Fibroblast of lung (primary cell): ENCODE results near the gene LRRC15. TPM values are rescaled to one million over a fixed set of nuclear protein-coding genes. Genes with fewer than 3 reads are reported as not detected.

Experiments used
- DNase-seq, 2 donors: peaks; one replicate each; pipeline versions ENCODE4 v3.0.0 to v3.0.0-alpha.2; 2010; ENCODE audit warnings: low read depth in 2 of 2
- H2AFZ ChIP-seq: 2 replicates; pipeline ENCODE4 v1.5.1; 2012; ENCODE audit warnings: low read length, control low read depth, inconsistent platforms
- H3K27ac ChIP-seq: 2 replicates; pipeline ENCODE4 v1.5.1; 2011; ENCODE audit warnings: low read length, control low read depth; ENCODE audit not compliant: insufficient read depth
- H3K27me3 ChIP-seq: 2 replicates; pipeline ENCODE4 v1.5.1; 2011; ENCODE audit warnings: mild to moderate bottlenecking, low read length; ENCODE audit not compliant: control insufficient read depth, insufficient read depth
- H3K36me3 ChIP-seq: 2 replicates; pipeline ENCODE4 v1.5.1; 2011; ENCODE audit warnings: low read length; ENCODE audit not compliant: control insufficient read depth, insufficient read depth
- H3K4me1 ChIP-seq: 2 replicates; pipeline ENCODE4 v1.5.1; 2011; ENCODE audit warnings: low read length; ENCODE audit not compliant: control insufficient read depth, insufficient read depth; ENCODE audit errors: extremely low read depth
- H3K4me2 ChIP-seq: 2 replicates; pipeline ENCODE4 v1.5.1; 2011; ENCODE audit warnings: low read length, control low read depth; ENCODE audit not compliant: insufficient read depth; ENCODE audit errors: extremely low read depth
- H3K4me3 ChIP-seq, 4 experiments: fragments of 200-600 bp in 1 of 4; sonication (generic) in 1 of 4; replicated peaks in 1 of 4; 2 replicates each; pipeline ENCODE4 v1.5.1; 2011 to 2016; ENCODE audit warnings: low read length in 4 of 4, low read depth in 3 of 4, mild to moderate bottlenecking in 3 of 4, control low read depth in 2 of 4, inconsistent platforms in 1 of 4, mixed read lengths in 1 of 4; ENCODE audit not compliant: insufficient read depth in 1 of 4; ENCODE audit errors: control extremely low read depth in 1 of 4
- H3K79me2 ChIP-seq: 2 replicates; pipeline ENCODE4 v1.5.1; 2012; ENCODE audit warnings: mild to moderate bottlenecking, low read length, inconsistent platforms; ENCODE audit not compliant: control insufficient read depth, insufficient read depth
- H3K9ac ChIP-seq: 2 replicates; pipeline ENCODE4 v1.5.1; 2011; ENCODE audit warnings: mild to moderate bottlenecking, low read length, control low read depth; ENCODE audit not compliant: insufficient read depth
- H3K9me3 ChIP-seq: 2 replicates; pipeline ENCODE4 v1.5.1; 2012; ENCODE audit warnings: low read depth, low read length; ENCODE audit not compliant: control insufficient read depth, insufficient read depth
- H4K20me1 ChIP-seq: 2 replicates; pipeline ENCODE4 v1.5.1; 2011; ENCODE audit warnings: low read length; ENCODE audit not compliant: control insufficient read depth, insufficient read depth; ENCODE audit errors: extremely low read depth
- CTCF ChIP-seq, 2 donors: IDR thresholded peaks in 1 of 2; conservative IDR thresholded peaks in 1 of 2; 1 replicate in 1 of 2; 2 replicates in 1 of 2; pipeline ENCODE4 v1.5.1; 2011 to 2012; ENCODE audit warnings: low read length in 2 of 2, control low read depth in 1 of 2, inconsistent platforms in 1 of 2, low read depth in 1 of 2, mild to moderate bottlenecking in 1 of 2
- EZH2 ChIP-seq: IDR thresholded peaks from 2 replicates; pipeline ENCODE4 v1.5.1; 2012; ENCODE audit warnings: low read length, control low read depth, mild to moderate bottlenecking; ENCODE audit errors: missing control alignments
- polyA plus RNA-seq, 2 donors: library from polyadenylated mRNA; depleted of rRNA in 1 of 2; stranded (reverse) in 1 of 2; unstranded in 1 of 2; fragments of >200 nt; gene quantifications; 2 replicates each; pipeline ENCODE4 v1.2.1, GENCODE V29; 2011 to 2012; ENCODE audit warnings: missing spikeins in 1 of 2
- total RNA-seq: library from RNA; depleted of rRNA; stranded (reverse); fragments of >200 nt; gene quantifications from 2 replicates; pipeline ENCODE4 v1.2.1, GENCODE V29; 2014

LRRC15 gene
- total and polyA plus RNA-seq, 2 donors (not counting 1 experiment from before 2014, with no cell fraction given), result 0.58 to 2.3 TPM

- no peak overlapping the region for H3K27ac ChIP-seq
- H3K79me2 ChIP-seq, result no peaks in the 10 kb centered on the region
- H3K9ac ChIP-seq, result no peak overlapping the region
- H3K36me3 ChIP-seq, result no peaks in the 10 kb centered on the region
- H3K9me3 ChIP-seq, result no peaks in the 10 kb centered on the region
- H3K4me2 ChIP-seq, result no peak overlapping the region
- no peak for TF ChIP-seq EZH2
- no peak for TF ChIP-seq CTCF (conservative IDR thresholded peaks at IDR 0.05 in 1 of 2, IDR thresholded peaks at IDR 0.05 in 1 of 2; ENCODE audit: low read depth in 1 of 2, low read length in 2 of 2)
- no peaks in the 10 kb centered on the region for H3K4me1 ChIP-seq
- peaks cover 3% of the 10 kb centered on the region for H3K27me3 ChIP-seq
- no peak overlapping the region for H3K4me3 ChIP-seq
- no peak overlapping the region for H2AFZ ChIP-seq
- DNase-seq, result no peak
- no peaks in the 10 kb centered on the region for H4K20me1 ChIP-seq
Observed at GRCh38 chr3:194377708-194378107, 8.2 kb upstream of the LRRC15 start.

GRCh38 chr3:194376241-194376560, 6.7 kb upstream of the LRRC15 start:
- no peak overlapping the region for H3K4me2 ChIP-seq
- TF ChIP-seq CTCF (conservative IDR thresholded peaks at IDR 0.05 in 1 of 2, IDR thresholded peaks at IDR 0.05 in 1 of 2; ENCODE audit: low read depth in 1 of 2, low read length in 2 of 2) (no peak), EZH2 (no peak)
- no peak overlapping the region for H2AFZ ChIP-seq
- H3K9me3 ChIP-seq, result no peaks in the 10 kb centered on the region
- H3K27me3 ChIP-seq, result peaks cover 3% of the 10 kb centered on the region
- DNase-seq, result no peak
- no peak overlapping the region for H3K27ac ChIP-seq
- H3K4me1 ChIP-seq, result no peaks in the 10 kb centered on the region
- H3K4me3 ChIP-seq, result no peak overlapping the region
- no peaks in the 10 kb centered on the region for H3K79me2 ChIP-seq
- no peaks in the 10 kb centered on the region for H4K20me1 ChIP-seq
- no peak overlapping the region for H3K9ac ChIP-seq
- no peaks in the 10 kb centered on the region for H3K36me3 ChIP-seq

- no peaks in the 10 kb centered on the region for H3K4me1 ChIP-seq
- H2AFZ ChIP-seq, result no peak overlapping the region
- no peaks in the 10 kb centered on the region for H3K36me3 ChIP-seq
- H3K79me2 ChIP-seq, result no peaks in the 10 kb centered on the region
- no peaks in the 10 kb centered on the region for H4K20me1 ChIP-seq
- H3K27ac ChIP-seq, result no peak overlapping the region
- H3K4me3 ChIP-seq, result no peak overlapping the region
- TF ChIP-seq EZH2 (no peak), CTCF (conservative IDR thresholded peaks at IDR 0.05 in 1 of 2, IDR thresholded peaks at IDR 0.05 in 1 of 2; ENCODE audit: low read depth in 1 of 2, low read length in 2 of 2) (no peak)
- H3K4me2 ChIP-seq, result no peak overlapping the region
- no peak overlapping the region for H3K9ac ChIP-seq
- no peak for DNase-seq
- no peaks in the 10 kb centered on the region for H3K9me3 ChIP-seq
- H3K27me3 ChIP-seq, result peaks cover 4% of the 10 kb centered on the region
Observed at GRCh38 chr3:194375473-194376240, 6.1 kb upstream of the LRRC15 start.
